ENCODE results near the gene ZNF669.

ZNF669 gene

GRCh38 chr1:247060771-247061170 is 43.4 kb downstream of the ZNF669 start:
- no peak for DNase-seq (ENCODE audit: low spot score)

GRCh38 chr1:247056071-247056470 is 48.1 kb downstream of the ZNF669 start:
- no peak for DNase-seq (ENCODE audit: low spot score)

- DNase-seq (ENCODE audit: low spot score) = no peak
Measured at GRCh38 chr1:247054992-247055415, 49.2 kb downstream of the ZNF669 start.

Data from left forelimb (tissue), 1 donor.